Naive thymus-derived CD4-positive, alpha-beta T cell (primary cell): Measurements from ENCODE around the gene MAN1C1. TPM values are rescaled to one million over a fixed set of nuclear protein-coding genes. Genes with fewer than 3 reads are reported as not detected.

Source experiments
- ATAC-seq: fragments of 150-1000 bp; cut with Tn5 transposase; 2 replicates; pipeline ENCODE4 v1.10.0; 2021; ENCODE audit warnings: mild to moderate bottlenecking, moderate library complexity
- CTCF ChIA-PET: fragments of 350-600 bp; sonication (Branson Sonifier 250); formaldehyde crosslinking; loops from one replicate; lab custom pipeline; 2021; ENCODE audit warnings: antibody characterized with exemption; lab: Charles Lee
- POLR2A ChIA-PET: fragments of 350-600 bp; sonication (Branson Sonifier 250); formaldehyde crosslinking; loops from one replicate; lab custom pipeline; 2021; ENCODE audit warnings: antibody characterized with exemption, inconsistent platforms; lab: Charles Lee
- DNase-seq, 9 donors: peaks; one replicate each; pipeline versions ENCODE4 v3.0.0 to v3.0.0-alpha.2; 2020 to 2022; ENCODE audit warnings: mixed read lengths in 1 of 9
- H3K27ac ChIP-seq: one replicate; pipeline ENCODE4 v1.7.0; 2013; ENCODE audit warnings: mild to moderate bottlenecking, low read depth, low read length, moderate library complexity
- H3K27me3 ChIP-seq, 2 donors: one replicate each; pipeline ENCODE4 v1.7.0; 2013; ENCODE audit warnings: low read length in 2 of 2, mild to moderate bottlenecking in 2 of 2, moderate library complexity in 2 of 2; ENCODE audit not compliant: control insufficient read depth in 2 of 2, insufficient read depth in 2 of 2
- H3K36me3 ChIP-seq, 3 experiments: 1 replicate in 2 of 3; 2 replicates in 1 of 3; pipeline ENCODE4 v1.7.0; 2013; ENCODE audit warnings: low read length in 3 of 3, mild to moderate bottlenecking in 3 of 3, moderate library complexity in 1 of 3; ENCODE audit not compliant: insufficient read depth in 3 of 3, control insufficient read depth in 2 of 3
- H3K4me1 ChIP-seq, 2 donors: one replicate each; pipeline ENCODE4 v1.7.0; 2013; ENCODE audit warnings: low read length in 2 of 2, mild to moderate bottlenecking in 2 of 2, moderate library complexity in 1 of 2; ENCODE audit not compliant: control insufficient read depth in 2 of 2, insufficient read depth in 2 of 2
- H3K4me3 ChIP-seq: 2 replicates; pipeline ENCODE4 v1.7.0; 2013; ENCODE audit warnings: mild to moderate bottlenecking, low read length
- H3K9me3 ChIP-seq, 3 experiments: 1 replicate in 2 of 3; 2 replicates in 1 of 3; pipeline ENCODE4 v1.7.0; 2013; ENCODE audit warnings: low read length in 3 of 3; ENCODE audit not compliant: control insufficient read depth in 2 of 3
- H3K27ac Mint-ChIP-seq, 9 donors: one replicate each; pipeline ENCODE4 v1.8.0; 2020 to 2022; ENCODE audit warnings: mixed read lengths in 9 of 9, mild to moderate bottlenecking in 8 of 9, moderate library complexity in 5 of 9, inconsistent platforms in 2 of 9
- H3K27me3 Mint-ChIP-seq, 5 donors: one replicate each; pipeline ENCODE4 v1.8.0; 2021 to 2022; ENCODE audit warnings: mixed read lengths in 5 of 5, mild to moderate bottlenecking in 1 of 5
- H3K36me3 Mint-ChIP-seq, 5 donors: one replicate each; pipeline ENCODE4 v1.8.0; 2020 to 2022; ENCODE audit warnings: mixed read lengths in 5 of 5, mild to moderate bottlenecking in 3 of 5, inconsistent platforms in 1 of 5
- H3K4me1 Mint-ChIP-seq, 7 donors: one replicate each; pipeline ENCODE4 v1.8.0; 2020 to 2022; ENCODE audit warnings: mixed read lengths in 7 of 7, mild to moderate bottlenecking in 3 of 7, inconsistent platforms in 1 of 7
- H3K4me3 Mint-ChIP-seq, 10 donors: one replicate each; pipeline ENCODE4 v1.8.0; 2020 to 2022; ENCODE audit warnings: mild to moderate bottlenecking in 10 of 10, mixed read lengths in 10 of 10, moderate library complexity in 6 of 10, inconsistent platforms in 2 of 10
- H3K9me3 Mint-ChIP-seq, 11 donors: one replicate each; pipeline ENCODE4 v1.8.0; 2020 to 2022; ENCODE audit warnings: mixed read lengths in 11 of 11, mild to moderate bottlenecking in 4 of 11, inconsistent platforms in 1 of 11, moderate library complexity in 1 of 11
- intact Hi-C, 2 donors: fragments of 100-400 bp; cut with micrococcal nuclease; formaldehyde crosslinking; loops; one replicate each; pipeline ENCODE4 v1.15.1; 2023
- polyA plus RNA-seq, 2 donors: library from polyadenylated mRNA; unstranded; fragments of 300-500 nt; fragmentation: Illumina TruSeq; gene quantifications; one replicate each; pipeline ENCODE4 v1.2.3, GENCODE V29; 2021
- total RNA-seq, 6 experiments: library from RNA in 5 of 6; stranded (reverse) in 5 of 6; gene quantifications; 1 replicate in 5 of 6; 2 replicates in 1 of 6; pipeline ENCODE4 v1.2.3 and lab custom pipeline; 2021 to 2026

The MAN1C1 gene
- total and polyA plus RNA-seq, 7 experiments from 2014 or later: 16.0 to 85.5 (median 61.0) TPM

GRCh38 chr1:25687221-25688017 is 70.8 kb downstream of the MAN1C1 start:
- Histone ChIP-seq H3K4me1 (peaks cover 0 to 41% of the 10 kb centered on the region in 2 donors), H3K4me3 (no peak overlapping the region), H3K36me3 (peaks cover 0 to 33% (median 6%) of the 10 kb centered on the region in 3 experiments), H3K27ac (no peak overlapping the region), H3K9me3 (no peaks in the 10 kb centered on the region), H3K27me3 (no peaks in the 10 kb centered on the region)
- ChIA-PET CTCF (no interaction called here), POLR2A (interaction anchor here (1.0 to 1.2 kb wide), 4 partner anchors 9 to 19 kb away, joined by 3 to 5 read pairs (median 4); no protein-coding TSS in a partner anchor)
- no peak overlapping the region for H3K4me3 Mint-ChIP-seq
- intact Hi-C loops: no loop called here
- DNase-seq: no peak
- ATAC-seq: no peak
- peaks cover 4 to 92% (median 86%) of the 10 kb centered on the region in 7 donors for H3K4me1 Mint-ChIP-seq
- peaks cover 0 to 36% (median 8%) of the 10 kb centered on the region in 5 donors for H3K36me3 Mint-ChIP-seq
- H3K27ac Mint-ChIP-seq: peak overlapping the region in 8 of 9 donors; percentile 20 to 98 (median 75)
- H3K9me3 Mint-ChIP-seq: no peaks in the 10 kb centered on the region
- H3K27me3 Mint-ChIP-seq: peaks cover 0 to 82% (median 0%) of the 10 kb centered on the region in 5 donors

GRCh38 chr1:25688390-25689119 is 72.0 kb downstream of the MAN1C1 start:
- Mint-ChIP-seq H3K27ac (peak overlapping the region in 7 of 9 donors; percentile 54 to 98 (median 81)), H3K27me3 (peaks cover 0 to 76% (median 0%) of the 10 kb centered on the region in 5 donors), H3K4me1 (peaks cover 4 to 87% (median 81%) of the 10 kb centered on the region in 7 donors), H3K4me3 (no peak overlapping the region), H3K36me3 (peaks cover 0 to 30% (median 7%) of the 10 kb centered on the region in 5 donors), H3K9me3 (no peaks in the 10 kb centered on the region)
- ChIA-PET CTCF (interaction anchor here (1.5 kb wide), 1 partner anchor 80 kb away, joined by 3 read pairs; no protein-coding TSS in a partner anchor), POLR2A (interaction anchor here (1.0 to 1.2 kb wide), 3 partner anchors 10 to 20 kb away, joined by 3 to 5 read pairs (median 4); no protein-coding TSS in a partner anchor)
- Histone ChIP-seq H3K27me3 (no peaks in the 10 kb centered on the region), H3K4me3 (no peak overlapping the region), H3K27ac (no peak overlapping the region), H3K4me1 (peaks cover 0 to 40% of the 10 kb centered on the region in 2 donors), H3K36me3 (peaks cover 0 to 33% (median 6%) of the 10 kb centered on the region in 3 experiments), H3K9me3 (no peaks in the 10 kb centered on the region)
- intact Hi-C loops: no loop called here
- ATAC-seq (no peak), DNase-seq (no peak)

- Histone ChIP-seq H3K27ac (no peak overlapping the region), H3K27me3 (no peaks in the 10 kb centered on the region), H3K4me1 (peaks cover 0 to 36% of the 10 kb centered on the region in 2 donors), H3K36me3 (peaks cover 0 to 39% (median 6%) of the 10 kb centered on the region in 3 experiments), H3K4me3 (no peak overlapping the region), H3K9me3 (no peaks in the 10 kb centered on the region)
- peak; percentile 29 for ATAC-seq
- ChIA-PET POLR2A (interaction anchor here (0.8 to 1.7 kb wide), 4 partner anchors 11 to 86 kb away, joined by 3 to 6 read pairs (median 4); no protein-coding TSS in a partner anchor), CTCF (interaction anchor here (1.5 to 1.7 kb wide), 2 partner anchors 45 to 81 kb away, joined by 3 read pairs; no protein-coding TSS in a partner anchor)
- no peak overlapping the region for H3K4me3 Mint-ChIP-seq
- H3K9me3 Mint-ChIP-seq: no peaks in the 10 kb centered on the region
- peaks cover 0 to 32% (median 10%) of the 10 kb centered on the region in 5 donors for H3K36me3 Mint-ChIP-seq
- DNase-seq: peak in 1 of 9 donors; percentile 32
- intact Hi-C loops: no loop called here
- H3K27me3 Mint-ChIP-seq: peaks cover 0 to 72% (median 0%) of the 10 kb centered on the region in 5 donors
- peaks cover 9 to 85% (median 77%) of the 10 kb centered on the region in 7 donors for H3K4me1 Mint-ChIP-seq
- H3K27ac Mint-ChIP-seq: peak overlapping the region in 8 of 9 donors; percentile 40 to 98 (median 74)
Observed at GRCh38 chr1:25689686-25690381, 73.2 kb downstream of the MAN1C1 start.

GRCh38 chr1:25690396-25690956 is 73.9 kb downstream of the MAN1C1 start:
- ATAC-seq (no peak), DNase-seq (no peak)
- ChIA-PET POLR2A (interaction anchor here (0.8 to 1.7 kb wide), 4 partner anchors 12 to 85 kb away, joined by 3 to 6 read pairs (median 4); no protein-coding TSS in a partner anchor), CTCF (interaction anchor here (1.7 to 1.8 kb wide), 2 partner anchors 44 to 84 kb away, joined by 3 to 5 read pairs; no protein-coding TSS in a partner anchor)
- H3K4me1 ChIP-seq: peaks cover 0 to 39% of the 10 kb centered on the region in 2 donors
- H3K4me3 Mint-ChIP-seq: peak overlapping the region in 5 of 10 donors; percentile 6 to 42 (median 14)
- peaks cover 0 to 40% (median 6%) of the 10 kb centered on the region in 3 experiments for H3K36me3 ChIP-seq
- peak overlapping the region in 8 of 9 donors; percentile 42 to 83 (median 60) for H3K27ac Mint-ChIP-seq
- peaks cover 0 to 66% (median 0%) of the 10 kb centered on the region in 5 donors for H3K27me3 Mint-ChIP-seq
- H3K9me3 ChIP-seq: no peaks in the 10 kb centered on the region
- H3K27ac ChIP-seq: no peak overlapping the region
- no peaks in the 10 kb centered on the region for H3K27me3 ChIP-seq
- no peak overlapping the region for H3K4me3 ChIP-seq
- peaks cover 0 to 29% (median 9%) of the 10 kb centered on the region in 5 donors for H3K36me3 Mint-ChIP-seq
- H3K4me1 Mint-ChIP-seq: peaks cover 13 to 85% (median 77%) of the 10 kb centered on the region in 7 donors
- intact Hi-C loops: no loop called here
- H3K9me3 Mint-ChIP-seq: no peaks in the 10 kb centered on the region

- Mint-ChIP-seq H3K9me3 (no peaks in the 10 kb centered on the region), H3K4me3 (peak overlapping the region in 1 of 10 donors; percentile 34), H3K27ac (peak overlapping the region in 6 of 9 donors; percentile 38 to 64 (median 50)), H3K27me3 (peaks cover 0 to 61% (median 0%) of the 10 kb centered on the region in 5 donors), H3K36me3 (peaks cover 0 to 25% (median 12%) of the 10 kb centered on the region in 5 donors), H3K4me1 (peaks cover 19 to 87% (median 77%) of the 10 kb centered on the region in 7 donors)
- Histone ChIP-seq H3K4me3 (no peak overlapping the region), H3K27me3 (no peaks in the 10 kb centered on the region), H3K4me1 (peaks cover 0 to 47% of the 10 kb centered on the region in 2 donors), H3K36me3 (peaks cover 0 to 33% (median 3%) of the 10 kb centered on the region in 3 experiments), H3K9me3 (no peaks in the 10 kb centered on the region), H3K27ac (no peak overlapping the region)
- intact Hi-C loops: no loop called here
- no peak for DNase-seq
- ATAC-seq: no peak
- POLR2A ChIA-PET: interaction anchor here (0.9 to 1.9 kb wide), 3 partner anchors 9 to 136 kb away, joined by 3 to 6 read pairs (median 3); no protein-coding TSS in a partner anchor
- CTCF ChIA-PET: interaction anchor here (1.2 to 1.8 kb wide), 3 partner anchors 43 to 83 kb away, joined by 3 to 5 read pairs (median 3); no protein-coding TSS in a partner anchor
Observed at GRCh38 chr1:25691211-25691610, 74.6 kb downstream of the MAN1C1 start.
